Natural killer cell (primary cell): ENCODE results near the gene LYRM4. TPM values are rescaled to one million over a fixed set of nuclear protein-coding genes. Genes with fewer than 3 reads are reported as not detected.

Experiments
- ATAC-seq, 3 donors: fragments of 150-1000 bp in 2 of 3; fragments of 200-7000 bp in 1 of 3; cut with Tn5 transposase; 1 replicate in 1 of 3; 2 replicates in 2 of 3; pipeline ENCODE4 v1.10.0; 2021; ENCODE audit warnings: mild to moderate bottlenecking in 2 of 3, moderate library complexity in 2 of 3
- DNase-seq, 2 donors: peaks; one replicate each; pipeline versions ENCODE4 v3.0.0 to v3.0.0-alpha.2; 2013 to 2021; ENCODE audit warnings: mixed read lengths in 1 of 2
- H3K27ac ChIP-seq: one replicate; pipeline ENCODE4 v1.5.1; 2013; ENCODE audit warnings: mild to moderate bottlenecking, low read length
- H3K27me3 ChIP-seq: one replicate; pipeline ENCODE4 v1.6.1; 2013; ENCODE audit warnings: low read length; ENCODE audit not compliant: control insufficient read depth, insufficient read depth
- H3K36me3 ChIP-seq: one replicate; pipeline ENCODE4 v1.6.1; 2013; ENCODE audit warnings: low read length; ENCODE audit not compliant: control insufficient read depth, insufficient read depth
- H3K4me1 ChIP-seq: one replicate; pipeline ENCODE4 v1.6.1; 2013; ENCODE audit warnings: low read length; ENCODE audit not compliant: control insufficient read depth, insufficient read depth
- H3K4me3 ChIP-seq: one replicate; pipeline ENCODE4 v1.5.1; 2013; ENCODE audit warnings: low read length
- H3K9me3 ChIP-seq: one replicate; pipeline ENCODE4 v1.6.1; 2013; ENCODE audit warnings: low read length; ENCODE audit not compliant: control insufficient read depth, insufficient read depth
- H3K27ac Mint-ChIP-seq, 2 donors: one replicate each; pipeline ENCODE4 v1.8.0; 2022; ENCODE audit warnings: mild to moderate bottlenecking in 2 of 2, mixed read lengths in 2 of 2, moderate library complexity in 1 of 2
- H3K27me3 Mint-ChIP-seq, 2 donors: one replicate each; pipeline ENCODE4 v1.8.0; 2022; ENCODE audit warnings: low read depth in 2 of 2, mixed read lengths in 2 of 2
- H3K36me3 Mint-ChIP-seq: one replicate; pipeline ENCODE4 v1.8.0; 2022; ENCODE audit warnings: mixed read lengths
- H3K4me1 Mint-ChIP-seq, 2 donors: one replicate each; pipeline ENCODE4 v1.8.0; 2022; ENCODE audit warnings: mixed read lengths in 2 of 2
- H3K4me3 Mint-ChIP-seq: one replicate; pipeline ENCODE4 v1.8.0; 2022; ENCODE audit warnings: mild to moderate bottlenecking, moderate library complexity, mixed read lengths
- H3K9me3 Mint-ChIP-seq, 2 donors: one replicate each; pipeline ENCODE4 v1.8.0; 2022; ENCODE audit warnings: mixed read lengths in 2 of 2
- CTCF ChIP-seq: fragments of 200-600 bp; IDR thresholded peaks from one replicate; pipeline ENCODE4 v1.8.0; 2022; ENCODE audit warnings: antibody characterized with exemption
- WGBS: methylation state at CpG from one replicate; pipeline ENCODE4 v1.1.7; 2013; ENCODE audit warnings: missing lambda C conversion rate; ENCODE audit not compliant: insufficient coverage; 5-methylcytosine and 5-hydroxymethylcytosine counted together
- intact Hi-C: fragments of 100-400 bp; cut with micrococcal nuclease; formaldehyde crosslinking; loops from one replicate; pipeline ENCODE4 v1.14.2; 2022
- total RNA-seq, 4 donors: library from RNA; stranded (reverse); fragments of 120-200 nt in 1 of 4; gene quantifications; one replicate each; pipeline versions ENCODE4 v1.2.3 to v1.2.4, GENCODE V29; 2013 to 2022

The LYRM4 gene
- total RNA-seq, 3 donors from 2014 or later (not counting 1 experiment from before 2014, with no cell fraction given), result 9.1 to 11.4 (median 11.1) TPM

GRCh38 chr6:5276581-5276980 lies 15.8 kb upstream of the LYRM4 start:
- intact Hi-C loops, result no loop called here
- no peaks in the 10 kb centered on the region for H3K4me1 ChIP-seq
- WGBS, result 92% methylated on average over 2 of the region's 2 CpGs
- no peak for DNase-seq
- Mint-ChIP-seq H3K4me1 (peaks cover 0 to 6% of the 10 kb centered on the region in 2 donors), H3K27ac (no peak overlapping the region), H3K4me3 (no peak overlapping the region), H3K9me3 (no peaks in the 10 kb centered on the region), H3K36me3 (no peaks in the 10 kb centered on the region), H3K27me3 (no peaks in the 10 kb centered on the region)
- no peaks in the 10 kb centered on the region for H3K9me3 ChIP-seq
- no peak overlapping the region for H3K4me3 ChIP-seq
- no peak for TF ChIP-seq CTCF
- no peaks in the 10 kb centered on the region for H3K27me3 ChIP-seq
- ATAC-seq, result no peak
- H3K36me3 ChIP-seq, result no peaks in the 10 kb centered on the region
- no peak overlapping the region for H3K27ac ChIP-seq

- Histone ChIP-seq H3K9me3 (no peaks in the 10 kb centered on the region), H3K4me3 (no peak overlapping the region), H3K4me1 (no peaks in the 10 kb centered on the region), H3K27me3 (no peaks in the 10 kb centered on the region), H3K36me3 (no peaks in the 10 kb centered on the region), H3K27ac (no peak overlapping the region)
- peaks cover 0 to 6% of the 10 kb centered on the region in 2 donors for H3K4me1 Mint-ChIP-seq
- no peak for TF ChIP-seq CTCF
- no peak for DNase-seq
- no peak overlapping the region for H3K27ac Mint-ChIP-seq
- ATAC-seq, result no peak
- no peak overlapping the region for H3K4me3 Mint-ChIP-seq
- intact Hi-C loops, result no loop called here
- H3K36me3 Mint-ChIP-seq, result no peaks in the 10 kb centered on the region
- no peaks in the 10 kb centered on the region for H3K27me3 Mint-ChIP-seq
- H3K9me3 Mint-ChIP-seq, result no peaks in the 10 kb centered on the region
- no CpG with 5 or more reads among the region's 2 CpGs for WGBS
Observed at GRCh38 chr6:5275497-5275896, 14.7 kb upstream of the LYRM4 start.

- WGBS, result over 99% methylated on average over 3 of the region's 3 CpGs
- Histone ChIP-seq H3K36me3 (no peaks in the 10 kb centered on the region), H3K4me3 (no peak overlapping the region), H3K9me3 (no peaks in the 10 kb centered on the region), H3K27me3 (no peaks in the 10 kb centered on the region), H3K27ac (no peak overlapping the region), H3K4me1 (no peaks in the 10 kb centered on the region)
- ATAC-seq (no peak), DNase-seq (no peak)
- no peak overlapping the region for H3K4me3 Mint-ChIP-seq
- no peaks in the 10 kb centered on the region for H3K9me3 Mint-ChIP-seq
- H3K4me1 Mint-ChIP-seq, result peaks cover 0 to 5% of the 10 kb centered on the region in 2 donors
- H3K27me3 Mint-ChIP-seq, result no peaks in the 10 kb centered on the region
- H3K27ac Mint-ChIP-seq, result no peak overlapping the region
- intact Hi-C loops, result no loop called here
- H3K36me3 Mint-ChIP-seq, result no peaks in the 10 kb centered on the region
- no peak for TF ChIP-seq CTCF
Observed at GRCh38 chr6:5274231-5274630, 13.5 kb upstream of the LYRM4 start.

GRCh38 chr6:5271926-5272325 lies 11.2 kb upstream of the LYRM4 start:
- Histone ChIP-seq H3K9me3 (no peaks in the 10 kb centered on the region), H3K4me3 (no peak overlapping the region), H3K27me3 (no peaks in the 10 kb centered on the region), H3K4me1 (no peaks in the 10 kb centered on the region), H3K27ac (no peak overlapping the region), H3K36me3 (no peaks in the 10 kb centered on the region)
- TF ChIP-seq CTCF, result no peak
- no peaks in the 10 kb centered on the region for H3K36me3 Mint-ChIP-seq
- ATAC-seq (no peak), DNase-seq (no peak)
- 93% methylated on average over 5 of the region's 6 CpGs for WGBS
- no peak overlapping the region for H3K4me3 Mint-ChIP-seq
- intact Hi-C loops, result no loop called here
- peaks cover 0 to 5% of the 10 kb centered on the region in 2 donors for H3K4me1 Mint-ChIP-seq
- no peaks in the 10 kb centered on the region for H3K27me3 Mint-ChIP-seq
- H3K9me3 Mint-ChIP-seq, result no peaks in the 10 kb centered on the region
- no peak overlapping the region for H3K27ac Mint-ChIP-seq
